ENCODE results near the gene TWF2. TPM values are rescaled to one million over a fixed set of nuclear protein-coding genes. Genes with fewer than 3 reads are reported as not detected.

TWF2 gene
- total RNA-seq, 4 donors from 2014 or later: 46.2 to 68.8 (median 59.3) TPM

DNA sequence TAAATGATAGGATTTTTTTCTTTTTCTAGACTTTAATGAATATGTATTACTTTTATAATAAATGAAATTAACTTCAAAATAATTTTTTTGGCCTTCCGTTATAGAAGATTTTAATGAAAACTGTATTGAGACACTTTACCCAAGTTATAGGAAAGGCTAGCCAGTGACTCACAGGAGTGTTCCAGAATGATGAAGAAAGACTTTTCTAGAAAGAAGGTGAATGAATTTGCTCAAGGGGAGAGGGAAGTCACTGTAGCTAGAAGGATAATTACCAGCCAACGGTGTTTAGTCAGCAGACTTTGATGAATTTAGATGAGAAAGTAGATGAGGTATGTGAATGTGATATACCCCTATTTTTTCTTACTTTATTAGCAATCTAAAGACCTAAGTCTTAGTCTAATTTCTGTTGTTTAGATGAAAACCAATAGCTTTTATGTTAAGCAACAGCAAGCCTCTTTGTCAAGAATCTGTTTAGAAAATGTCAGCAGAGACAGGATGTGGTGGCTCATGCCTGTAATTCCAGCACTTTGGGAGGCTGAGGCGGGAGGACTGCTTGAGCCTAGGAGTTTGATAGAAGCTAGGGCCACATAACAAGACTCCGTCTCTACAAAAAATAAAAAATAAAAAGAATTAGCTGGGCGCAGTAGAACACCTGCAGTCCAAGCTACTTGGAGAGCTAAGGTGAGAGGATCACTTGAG, 37.8 kb downstream of the TWF2 start:
- H3K27ac ChIP-seq: no peak overlapping the region
- no peaks in the 10 kb centered on the region for H3K9me3 ChIP-seq
- no peak overlapping the region for H3K4me3 ChIP-seq
- H3K27me3 ChIP-seq: no peaks in the 10 kb centered on the region
- TF ChIP-seq CTCF (IDR thresholded peaks at IDR 0.05) (no peak), POLR2A (IDR thresholded peaks at IDR 0.05) (no peak)
- DNase-seq: no peak
- H3K4me1 ChIP-seq: peaks cover 3 to 49% (median 20%) of the 10 kb centered on the region in 4 donors
- H3K36me3 ChIP-seq: peaks cover 0 to 44% (median 0%) of the 10 kb centered on the region in 3 donors

- Histone ChIP-seq H3K27ac (peak overlapping the region; percentile 83 to 91 (median 89)), H3K36me3 (peaks cover 0 to 22% (median 0%) of the 10 kb centered on the region in 3 donors), H3K27me3 (no peaks in the 10 kb centered on the region), H3K9me3 (no peaks in the 10 kb centered on the region), H3K4me1 (peaks cover 3 to 58% (median 21%) of the 10 kb centered on the region in 4 donors), H3K4me3 (peak overlapping the region; percentile 69 to 93 (median 79))
- TF ChIP-seq POLR2A (IDR thresholded peaks at IDR 0.05) (no peak), CTCF (IDR thresholded peaks at IDR 0.05) (no peak)
- DNase-seq: peak in 1 of 3 donors; percentile 41
These were observed 40.0 kb downstream of the TWF2 start for GRCh38 chr3:52198643-52199608.

DNA sequence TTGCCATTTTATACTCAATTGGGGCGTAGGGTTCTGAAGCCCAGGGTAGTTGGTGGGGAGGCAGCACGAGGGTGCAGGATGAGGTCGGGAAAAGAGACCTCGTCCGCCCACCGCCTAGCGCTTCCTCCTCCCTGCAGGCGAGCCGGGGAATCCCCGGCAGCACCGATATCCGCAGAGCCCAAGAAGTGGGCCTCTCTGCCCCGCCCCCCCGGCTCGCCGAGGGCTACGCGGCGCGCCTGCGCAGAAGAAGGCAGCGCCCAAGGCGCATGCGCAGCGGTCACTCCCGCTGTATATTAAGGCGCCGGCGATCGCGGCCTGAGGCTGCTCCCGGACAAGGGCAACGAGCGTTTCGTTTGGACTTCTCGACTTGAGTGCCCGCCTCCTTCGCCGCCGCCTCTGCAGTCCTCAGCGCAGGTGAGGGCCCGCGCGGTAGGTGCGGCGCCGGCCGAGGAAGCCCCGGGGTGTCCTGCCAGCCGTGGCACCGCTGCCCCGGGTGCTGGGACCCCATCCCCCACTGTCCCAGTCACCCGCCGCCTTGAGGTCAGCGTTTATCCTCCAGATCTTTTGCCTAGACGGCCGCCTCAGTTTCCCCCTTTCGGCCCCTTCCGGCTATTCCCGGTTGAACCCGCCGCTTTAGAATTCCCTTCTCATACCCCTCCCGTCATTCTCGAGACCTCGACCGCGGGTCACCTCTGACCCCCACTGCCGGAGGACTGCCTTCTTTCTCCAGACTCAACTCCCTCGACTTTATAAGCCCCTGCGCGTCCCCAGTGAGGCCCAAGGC, 40.9 kb downstream of the TWF2 start, which contains the start of gene ALAS1:
TSS of gene ALAS1 (plus strand) at position 319 of the 784 bp plus-strand sequence. CDS start 1,082 bp downstream, outside the sequence.
- H3K27ac ChIP-seq: peak within 1 kb of the TSS; percentile 83 to 91 (median 89)
- TF ChIP-seq CTCF (IDR thresholded peaks at IDR 0.05) (peak in 5 of 6 experiments; percentile 7 to 44 (median 41)), POLR2A (IDR thresholded peaks at IDR 0.05) (peak; percentile 96 to 98)
- H3K9me3 ChIP-seq: no peaks in the 10 kb centered on the region
- peaks cover 0 to 13% (median 0%) of the 10 kb centered on the region in 3 donors for H3K36me3 ChIP-seq
- DNase-seq: peak; percentile 92 to 98 (median 97)
- no peaks in the 10 kb centered on the region for H3K27me3 ChIP-seq
- peaks cover 3 to 60% (median 21%) of the 10 kb centered on the region in 4 donors for H3K4me1 ChIP-seq
- H3K4me3 ChIP-seq: peak within 1 kb of the TSS; percentile 69 to 93 (median 79)

DNA sequence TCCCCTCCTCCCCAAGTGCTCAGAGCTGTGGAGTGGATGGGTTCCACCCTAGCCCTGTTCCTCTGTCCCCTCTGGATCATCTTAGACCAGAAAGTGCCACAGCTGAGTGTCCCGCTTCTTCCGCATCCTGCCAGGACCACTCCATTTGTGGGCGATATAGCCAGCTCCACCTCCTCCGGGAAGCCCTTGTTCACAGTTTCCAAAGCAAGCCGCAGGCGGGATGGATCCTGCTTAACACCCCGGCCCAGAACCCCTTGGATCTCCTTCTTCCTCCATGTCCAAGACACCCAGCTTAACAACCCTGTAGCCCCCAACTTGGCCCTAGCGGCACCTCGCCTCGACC, 41.5 kb downstream of the TWF2 start:
- H3K36me3 ChIP-seq: peaks cover 0 to 7% (median 0%) of the 10 kb centered on the region in 3 donors
- no peaks in the 10 kb centered on the region for H3K27me3 ChIP-seq
- peak overlapping the region; percentile 83 to 91 (median 89) for H3K27ac ChIP-seq
- peak overlapping the region; percentile 69 to 93 (median 79) for H3K4me3 ChIP-seq
- H3K4me1 ChIP-seq: peaks cover 3 to 66% (median 21%) of the 10 kb centered on the region in 4 donors
- no peaks in the 10 kb centered on the region for H3K9me3 ChIP-seq
- TF ChIP-seq POLR2A (IDR thresholded peaks at IDR 0.05): no peak
- TF ChIP-seq CTCF (IDR thresholded peaks at IDR 0.05): no peak
- DNase-seq: no peak

DNA sequence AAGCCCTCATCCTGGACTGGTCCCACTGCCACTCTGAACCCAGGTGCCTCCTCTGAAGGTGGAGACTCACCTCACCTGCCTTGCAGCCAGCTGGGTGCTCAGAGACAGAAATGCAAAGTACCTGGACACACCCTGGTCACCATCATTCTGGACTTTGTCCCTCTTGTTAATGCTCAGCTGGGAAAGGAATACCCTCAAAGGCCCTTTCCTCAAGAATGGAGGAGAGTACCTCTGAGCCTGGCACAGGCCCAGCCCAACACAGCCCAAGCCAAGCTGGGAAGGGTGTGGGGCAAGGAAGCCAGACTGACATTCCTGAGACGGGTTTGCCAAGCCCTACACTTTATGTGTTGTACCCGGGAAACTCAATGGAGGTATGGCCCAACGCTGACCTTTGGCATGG, 42.0 kb downstream of the TWF2 start:
- Histone ChIP-seq H3K27ac (peak overlapping the region; percentile 83 to 91 (median 89)), H3K27me3 (no peaks in the 10 kb centered on the region), H3K4me3 (peak overlapping the region in 1 of 4 donors; percentile 93), H3K9me3 (no peaks in the 10 kb centered on the region), H3K4me1 (peaks cover 3 to 68% (median 21%) of the 10 kb centered on the region in 4 donors), H3K36me3 (peaks cover 0 to 2% (median 0%) of the 10 kb centered on the region in 3 donors)
- TF ChIP-seq POLR2A (IDR thresholded peaks at IDR 0.05) (peak in 1 of 2 donors; percentile 37), CTCF (IDR thresholded peaks at IDR 0.05) (no peak)
- peak in 2 of 3 donors; percentile 91 for DNase-seq
